ENCODE data around the gene HSPA12A. TPM values are rescaled to one million over a fixed set of nuclear protein-coding genes. Genes with fewer than 3 reads are reported as not detected.
A peak's percentile ranks its signal among the peaks of the same experiment; 100 is the strongest.

HSPA12A gene
- total and polyA plus RNA-seq, 2 of the 13 experiments (the other 11 are each of a cell fraction or from before 2014, with no cell fraction given): 6.4 to 13.6 TPM

GRCh38 chr10:116771101-116771958 is 29.0 kb upstream of the HSPA12A start:
- Histone ChIP-seq H3K27me3 (ENCODE audit: control insufficient read depth in 1 of 2, insufficient read depth in 2 of 2, low read length in 2 of 2) (peaks cover 0 to 9% of the 10 kb centered on the region in 2 experiments; a peak in 2 of 5 replicates), H3K36me3 (replicated peaks in 1 of 2; ENCODE audit: control insufficient read depth in 1 of 2, insufficient read depth in 2 of 2, low read length in 2 of 2) (no peaks in the 10 kb centered on the region), H4K20me1 (ENCODE audit: insufficient read depth, low read length) (no peaks in the 10 kb centered on the region), H3K9me3 (ENCODE audit: low read length) (no peaks in the 10 kb centered on the region), H3K79me2 (ENCODE audit: insufficient read depth, low read length) (no peaks in the 10 kb centered on the region), H3K27ac (ENCODE audit: extremely low read length, insufficient read depth, low read length) (no peak overlapping the region), H3K4me1 (ENCODE audit: insufficient read depth, low read length) (peaks cover 67% of the 10 kb centered on the region), H2AFZ (ENCODE audit: low read length) (no peak overlapping the region), H3K9ac (ENCODE audit: insufficient read depth, low read depth, low read length) (0 out of 2 replicates have a peak overlapping the region, but pooled peaks have one; percentile 26), H3K4me3 (replicated peaks in 1 of 3; ENCODE audit: insufficient read depth in 1 of 3, low read depth in 2 of 3, low read length in 3 of 3) (peak overlapping the region; percentile 23 to 58 (median 44); a peak in 4 of 6 replicates), H3K4me2 (ENCODE audit: low read depth, low read length) (peak overlapping the region; percentile 78)
- ATAC-seq: peak; percentile 74
- intact Hi-C loops (cut with micrococcal nuclease; ENCODE audit: unreplicated experiment) (no loop called here), in situ Hi-C loops (cut with HindIII; ENCODE audit: extremely low pct_ligation_motif_present, low pct_unique_long_range_greater_than_20kb) (no loop called here)
- peak; percentile 12 for FAIRE-seq
- 2% methylated on average over 10 of the region's 18 CpGs for WGBS (ENCODE audit: low lambda C conversion rate)
- ChIA-PET POLR2A (no interaction called here), CTCF (ENCODE audit: low intra/inter-chr PET ratio, low total read pairs) (interaction anchor here (0.8 kb wide), 1 partner anchor 89 kb away, joined by 4 read pairs; no protein-coding TSS in a partner anchor)
- BruUV-seq (replicated peaks): no TSS peak
- DNase-seq (ENCODE audit: low spot score): peak; percentile 80
- TF ChIP-seq ZNF264 (CRISPR knock-in tag; IDR thresholded peaks at IDR 0.05) (no peak), ZFY (CRISPR knock-in tag; IDR thresholded peaks at IDR 0.05) (peak; percentile 50; the same call in 1 of the 2 replicates), ZNF878 (CRISPR knock-in tag; IDR thresholded peaks at IDR 0.05) (peak; percentile 30; the same call in 1 of the 2 replicates), MAFG (CRISPR knock-in tag; IDR thresholded peaks at IDR 0.05) (no peak), IRF2 (CRISPR knock-in tag; IDR thresholded peaks at IDR 0.05) (no peak), ZKSCAN8 (CRISPR knock-in tag; IDR thresholded peaks at IDR 0.05; ENCODE audit: borderline replicate concordance) (no peak), ZZZ3 (CRISPR knock-in tag; IDR thresholded peaks at IDR 0.05; ENCODE audit: borderline replicate concordance) (no peak), HNF1A (IDR thresholded peaks at IDR 0.05; ENCODE audit: low read depth) (no peak), HNF1A (CRISPR knock-in tag; IDR thresholded peaks at IDR 0.05; ENCODE audit: borderline replicate concordance) (peak; percentile 28; the same call in 1 of the 2 replicates), ZNF232 (CRISPR knock-in tag; IDR thresholded peaks at IDR 0.05; ENCODE audit: borderline replicate concordance) (no peak), ZNF317 (CRISPR knock-in tag; IDR thresholded peaks at IDR 0.05) (0 out of 2 replicates have a peak, but pooled peaks have one; percentile 36), KDM5A (IDR thresholded peaks at IDR 0.05; ENCODE audit: borderline replicate concordance, low read length) (no peak), IKZF4 (CRISPR knock-in tag; IDR thresholded peaks at IDR 0.05; ENCODE audit: borderline replicate concordance, low read depth, not compliant biosample characterization) (no peak), SALL2 (CRISPR knock-in tag; IDR thresholded peaks at IDR 0.05) (0 out of 2 replicates have a peak, but pooled peaks have one; percentile 50), MBD4 (IDR thresholded peaks at IDR 0.05; ENCODE audit: borderline replicate concordance, low read length) (no peak), ZBTB7B (CRISPR knock-in tag; IDR thresholded peaks at IDR 0.05) (peak; percentile 54; the same call in 1 of the 2 replicates), GATAD2A (CRISPR knock-in tag; IDR thresholded peaks at IDR 0.05) (peak; percentile 48; the same call in 1 of the 2 replicates), CBFB (CRISPR knock-in tag; IDR thresholded peaks at IDR 0.05) (no peak), MAFK (conservative IDR thresholded peaks at IDR 0.05 in 1 of 2, IDR thresholded peaks at IDR 0.05 in 1 of 2; ENCODE audit: low read length in 2 of 2) (no peak), RAD51 (IDR thresholded peaks at IDR 0.05; ENCODE audit: borderline replicate concordance) (no peak), NR2F1 (CRISPR knock-in tag; IDR thresholded peaks at IDR 0.05) (no peak), NRL (CRISPR knock-in tag; IDR thresholded peaks at IDR 0.05; ENCODE audit: borderline replicate concordance) (no peak)
